Mammary epithelial cell (primary cell): ENCODE results near the gene A2M.

Source experiments
- EZH2 ChIP-seq: IDR thresholded peaks from 2 replicates; pipeline ENCODE4 v1.6.1; 2012; ENCODE audit warnings: low read length, inconsistent platforms, borderline replicate concordance
- TF ChIP-seq, protein P1 (sequence below), 2 donors: IDR thresholded peaks in 1 of 2; conservative IDR thresholded peaks in 1 of 2; 2 replicates each; pipeline ENCODE4 v1.5.1; 2011 to 2012; ENCODE audit warnings: inconsistent platforms in 2 of 2, low read length in 2 of 2, mild to moderate bottlenecking in 2 of 2, control low read depth in 1 of 2, low read depth in 1 of 2; ENCODE audit not compliant: insufficient read depth in 1 of 2; ENCODE audit errors: extremely low read depth in 1 of 2

DNA sequence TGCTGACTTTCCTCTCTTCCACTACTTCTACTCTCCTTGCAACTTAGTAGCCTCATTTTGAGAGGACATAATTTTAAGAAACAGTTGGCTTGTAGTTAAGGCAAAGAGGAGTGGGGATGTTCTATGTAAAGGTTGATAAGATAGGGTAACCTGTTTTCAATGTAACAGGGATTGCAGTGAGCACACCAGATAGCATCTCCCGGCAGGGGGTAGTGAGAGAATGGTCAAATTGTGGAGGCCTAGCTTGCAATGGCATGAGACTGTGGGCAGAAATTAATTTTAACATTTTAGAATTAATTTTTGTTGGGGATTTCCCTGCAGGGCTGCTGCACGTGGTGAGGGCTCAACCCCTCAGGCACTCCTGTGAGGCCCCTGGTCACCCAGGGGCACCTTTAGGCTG is 84.9 kb downstream of the A2M start:
- TF ChIP-seq EZH2, result no peak
- TF ChIP-seq, protein P1, sequence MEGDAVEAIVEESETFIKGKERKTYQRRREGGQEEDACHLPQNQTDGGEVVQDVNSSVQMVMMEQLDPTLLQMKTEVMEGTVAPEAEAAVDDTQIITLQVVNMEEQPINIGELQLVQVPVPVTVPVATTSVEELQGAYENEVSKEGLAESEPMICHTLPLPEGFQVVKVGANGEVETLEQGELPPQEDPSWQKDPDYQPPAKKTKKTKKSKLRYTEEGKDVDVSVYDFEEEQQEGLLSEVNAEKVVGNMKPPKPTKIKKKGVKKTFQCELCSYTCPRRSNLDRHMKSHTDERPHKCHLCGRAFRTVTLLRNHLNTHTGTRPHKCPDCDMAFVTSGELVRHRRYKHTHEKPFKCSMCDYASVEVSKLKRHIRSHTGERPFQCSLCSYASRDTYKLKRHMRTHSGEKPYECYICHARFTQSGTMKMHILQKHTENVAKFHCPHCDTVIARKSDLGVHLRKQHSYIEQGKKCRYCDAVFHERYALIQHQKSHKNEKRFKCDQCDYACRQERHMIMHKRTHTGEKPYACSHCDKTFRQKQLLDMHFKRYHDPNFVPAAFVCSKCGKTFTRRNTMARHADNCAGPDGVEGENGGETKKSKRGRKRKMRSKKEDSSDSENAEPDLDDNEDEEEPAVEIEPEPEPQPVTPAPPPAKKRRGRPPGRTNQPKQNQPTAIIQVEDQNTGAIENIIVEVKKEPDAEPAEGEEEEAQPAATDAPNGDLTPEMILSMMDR (conservative IDR thresholded peaks at IDR 0.05 in 1 of 2, IDR thresholded peaks at IDR 0.05 in 1 of 2; ENCODE audit: extremely low read depth in 1 of 2, insufficient read depth in 1 of 2, low read depth in 1 of 2, low read length in 2 of 2), result no peak
